Measurements from ENCODE around the gene SLC25A25. TPM values are rescaled to one million over a fixed set of nuclear protein-coding genes. Genes with fewer than 3 reads are reported as not detected.

SLC25A25 gene
- total and polyA plus RNA-seq, 9 of the 15 experiments (the other 6 are each of a cell fraction or from before 2014, with no cell fraction given) = 0.07 to 35.9 (median 23.2) TPM

GRCh38 chr9:128121924-128122808 is 54.1 kb downstream of the SLC25A25 start:
- FAIRE-seq (no peak), ATAC-seq (no peak), DNase-seq (ENCODE audit: extremely low read depth in 1 of 4, low spot score in 3 of 4) (no peak)
- Histone ChIP-seq H3K4me3 (no peak overlapping the region), H3K27me3 (ENCODE audit: control insufficient read depth in 2 of 2, insufficient read depth in 2 of 2, low read length in 2 of 2) (no peaks in the 10 kb centered on the region), H3K9me3 (replicated peaks; ENCODE audit: control insufficient read depth, insufficient read depth, low read depth, low read length) (no peaks in the 10 kb centered on the region), H3K79me2 (ENCODE audit: control insufficient read depth, insufficient read depth, low read length) (peaks cover 30% of the 10 kb centered on the region), H3K9ac (ENCODE audit: insufficient read depth in 1 of 2, low read depth in 2 of 2, low read length in 2 of 2) (no peak overlapping the region; a peak in 1 of 4 replicates), H4K20me1 (replicated peaks; ENCODE audit: control insufficient read depth, insufficient read depth, low read length) (peaks cover 8% of the 10 kb centered on the region; the same call in 1 of the 2 replicates), H3K27ac (ENCODE audit: extremely low read depth, low read depth, low read length) (no peak overlapping the region), H3K36me3 (ENCODE audit: control insufficient read depth, insufficient read depth, low read length) (peaks cover 62% of the 10 kb centered on the region), H3K9me1 (ENCODE audit: control insufficient read depth, insufficient read depth, low read length) (no peaks in the 10 kb centered on the region), H3K4me2 (ENCODE audit: insufficient read depth, low read length) (no peak overlapping the region), H3K4me1 (replicated peaks in 1 of 2; ENCODE audit: control insufficient read depth in 2 of 2, insufficient read depth in 2 of 2, low read length in 2 of 2) (peaks cover 16 to 56% of the 10 kb centered on the region in 2 experiments), H2AFZ (ENCODE audit: low read depth, low read length) (no peak overlapping the region)
- intact Hi-C loops (cut with micrococcal nuclease) = loop anchor here (10.0 kb wide), 2 partner anchors 73 to 153 kb away; partner anchors contain the start of genes CIZ1, GOLGA2 and SWI5
- TF ChIP-seq MEF2A (IDR thresholded peaks at IDR 0.05; ENCODE audit: control insufficient read depth, low read depth, low read length) (no peak), FUS (optimal IDR thresholded peaks at IDR 0.05; ENCODE audit: low read depth, low read length) (no peak), MED1 (CRISPR knock-in tag; IDR thresholded peaks at IDR 0.05; ENCODE audit: borderline replicate concordance) (no peak), POLR2G (IDR thresholded peaks at IDR 0.05; ENCODE audit: low read depth, low read length) (peak; percentile 46), TRIM24 (IDR thresholded peaks at IDR 0.05) (no peak), RBFOX2 (IDR thresholded peaks at IDR 0.05; ENCODE audit: low read depth, low read length) (peak; percentile 24; the same call in 1 of the 2 replicates), PHF8 (IDR thresholded peaks at IDR 0.05; ENCODE audit: borderline replicate concordance, low read length) (no peak), RBM25 (IDR thresholded peaks at IDR 0.05; ENCODE audit: low read depth, low read length, severe bottlenecking) (no peak)
- TF ChIP-seq, protein P1, sequence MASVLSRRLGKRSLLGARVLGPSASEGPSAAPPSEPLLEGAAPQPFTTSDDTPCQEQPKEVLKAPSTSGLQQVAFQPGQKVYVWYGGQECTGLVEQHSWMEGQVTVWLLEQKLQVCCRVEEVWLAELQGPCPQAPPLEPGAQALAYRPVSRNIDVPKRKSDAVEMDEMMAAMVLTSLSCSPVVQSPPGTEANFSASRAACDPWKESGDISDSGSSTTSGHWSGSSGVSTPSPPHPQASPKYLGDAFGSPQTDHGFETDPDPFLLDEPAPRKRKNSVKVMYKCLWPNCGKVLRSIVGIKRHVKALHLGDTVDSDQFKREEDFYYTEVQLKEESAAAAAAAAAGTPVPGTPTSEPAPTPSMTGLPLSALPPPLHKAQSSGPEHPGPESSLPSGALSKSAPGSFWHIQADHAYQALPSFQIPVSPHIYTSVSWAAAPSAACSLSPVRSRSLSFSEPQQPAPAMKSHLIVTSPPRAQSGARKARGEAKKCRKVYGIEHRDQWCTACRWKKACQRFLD (CRISPR knock-in tag; IDR thresholded peaks at IDR 0.05) = no peak
- WGBS (ENCODE audit: insufficient coverage, low coverage, missing lambda C conversion rate) = 94% methylated on average over 17 of the region's 27 CpGs
- BruUV-seq (replicated peaks) = no TSS peak
- CTCF ChIA-PET (ENCODE audit: low intra/inter-chr PET ratio) = interaction anchor here (0.6 kb wide), 1 partner anchor 179 kb away, joined by 3 read pairs; no protein-coding TSS in a partner anchor
- in situ Hi-C loops (cut with MboI) = no loop called here
- POLR2A ChIA-PET = no interaction called here
